EH (cell line): ENCODE results near the gene LRRK2.
"Not testable (repeated sequence)": the region's sequence is repeated elsewhere in the genome, so short reads cannot be mapped to it uniquely, and the experiment has no call there.

Experiments
- DNase-seq: peaks from one replicate; pipeline ENCODE4 v3.0.0-alpha.2; 2015; ENCODE audit warnings: low read depth

LRRK2 gene

DNA sequence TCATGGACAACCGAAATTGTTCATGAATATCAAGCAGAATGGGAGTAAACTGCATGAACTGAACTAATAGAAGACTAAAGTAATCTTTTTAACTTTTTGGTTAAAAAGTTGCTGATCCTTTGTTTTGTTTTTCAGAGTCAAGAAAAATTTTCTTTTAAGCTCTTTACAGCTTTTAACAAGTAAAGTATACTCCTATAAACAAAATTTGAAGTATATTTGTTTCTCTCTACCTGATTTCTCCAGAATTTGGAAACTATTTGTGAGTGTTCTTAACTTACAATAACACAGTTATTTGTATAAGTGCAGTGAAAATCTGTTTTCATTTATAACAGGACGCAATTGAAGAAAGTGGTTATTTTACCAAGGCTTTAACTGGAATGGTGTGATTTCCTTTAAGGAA, 12.2 kb upstream of the LRRK2 start:
- DNase-seq, result no peak

GRCh38 chr12:40215982-40216381, 8.8 kb upstream of the LRRK2 start:
- no peak for DNase-seq

DNA sequence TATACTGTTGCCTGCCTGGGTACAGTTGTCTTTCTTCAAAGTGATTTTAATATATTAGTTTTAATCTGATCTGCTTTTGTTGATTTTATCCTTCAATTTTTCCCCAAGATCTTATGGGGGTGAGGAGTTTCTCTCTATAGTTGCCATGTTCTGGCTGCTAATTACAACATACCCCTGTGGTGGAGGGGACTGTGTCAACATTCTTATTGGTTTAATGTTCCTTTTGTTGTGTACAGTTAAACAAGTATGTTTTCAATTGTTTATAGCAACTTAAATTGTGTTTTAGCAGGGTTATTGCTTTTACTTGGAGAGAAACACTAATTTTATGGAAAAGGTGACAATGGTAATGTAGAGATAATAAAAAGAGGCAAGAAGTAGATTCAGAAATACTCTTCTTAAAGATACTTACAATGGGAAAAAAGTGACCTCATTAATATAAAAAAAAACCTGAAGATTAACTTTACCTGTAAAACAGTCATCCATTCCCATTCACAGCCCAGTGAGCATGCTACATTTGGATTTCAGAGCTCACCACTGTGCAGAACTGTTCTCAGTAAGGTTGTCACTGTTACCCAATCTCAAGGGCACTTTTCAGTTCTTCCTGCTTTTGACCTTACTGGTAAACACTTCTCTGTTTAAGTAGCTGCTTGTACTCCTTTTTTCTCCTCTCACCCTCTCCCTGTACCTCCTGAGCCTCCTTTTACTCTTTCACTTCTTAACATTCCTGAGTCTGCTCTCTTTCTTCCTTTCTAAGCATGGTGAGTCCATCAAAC, 8.1 kb upstream of the LRRK2 start:
- DNase-seq, result no peak

DNA sequence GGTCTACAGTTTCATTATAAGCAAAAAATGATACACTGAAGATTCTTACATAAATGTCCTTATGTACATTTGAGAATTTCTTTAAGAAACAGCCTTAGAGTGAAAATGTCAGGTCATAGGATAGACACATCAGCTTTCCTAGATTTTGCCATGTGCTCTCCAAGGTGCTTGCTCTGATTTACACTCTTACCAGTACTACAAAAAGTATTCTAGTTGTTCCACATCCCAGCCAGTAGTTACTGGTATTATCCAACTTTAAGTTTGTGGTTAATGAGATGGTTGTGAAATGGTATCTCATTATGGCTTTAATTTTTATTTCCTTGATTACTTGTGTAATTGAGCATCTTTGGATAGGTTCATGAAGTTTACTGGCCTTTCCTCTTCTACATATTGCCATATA, 5.0 kb upstream of the LRRK2 start:
- no peak for DNase-seq

DNA sequence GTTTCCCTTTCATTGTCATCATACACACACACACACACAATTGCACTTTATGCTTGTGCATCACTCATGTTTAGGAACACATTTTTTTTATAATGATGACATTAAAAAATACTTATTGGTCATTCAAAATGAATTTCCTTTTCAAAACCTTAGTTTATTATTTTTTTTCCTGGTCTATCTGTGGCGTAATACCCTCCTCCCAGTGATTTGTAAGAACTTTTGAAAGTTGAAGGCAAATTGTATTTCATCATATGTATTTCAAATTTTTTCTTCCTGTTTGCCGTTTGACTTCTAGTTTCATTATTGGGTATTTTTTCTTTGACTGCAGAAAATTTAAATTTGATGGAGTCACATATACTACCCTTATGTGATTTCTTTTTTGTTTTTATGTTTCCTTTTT, 2.5 kb upstream of the LRRK2 start:
- DNase-seq, result peak; percentile 27

DNA sequence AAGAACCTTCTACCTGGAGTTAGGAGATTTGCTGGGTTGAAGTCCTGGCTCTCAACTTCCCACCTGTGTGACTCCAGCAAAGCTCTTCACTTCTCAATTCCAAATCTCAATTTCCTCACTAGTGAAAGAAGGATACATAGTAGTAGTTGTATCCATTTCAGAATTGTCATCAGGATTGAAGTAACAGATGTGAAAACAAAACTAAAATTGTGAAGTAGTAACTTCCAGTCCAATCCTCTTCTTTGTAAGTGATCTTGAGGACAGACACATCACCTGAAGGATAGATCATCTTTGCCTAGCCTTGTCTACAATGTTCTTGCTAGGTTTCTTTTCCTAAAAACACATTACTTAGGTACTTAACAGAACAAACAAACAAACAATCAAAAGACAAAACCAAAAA, 1.2 kb upstream of the LRRK2 start:
- no peak for DNase-seq

GRCh38 chr12:40225337-40225983, 663 bp downstream of the LRRK2 start:
- no peak for DNase-seq

DNA sequence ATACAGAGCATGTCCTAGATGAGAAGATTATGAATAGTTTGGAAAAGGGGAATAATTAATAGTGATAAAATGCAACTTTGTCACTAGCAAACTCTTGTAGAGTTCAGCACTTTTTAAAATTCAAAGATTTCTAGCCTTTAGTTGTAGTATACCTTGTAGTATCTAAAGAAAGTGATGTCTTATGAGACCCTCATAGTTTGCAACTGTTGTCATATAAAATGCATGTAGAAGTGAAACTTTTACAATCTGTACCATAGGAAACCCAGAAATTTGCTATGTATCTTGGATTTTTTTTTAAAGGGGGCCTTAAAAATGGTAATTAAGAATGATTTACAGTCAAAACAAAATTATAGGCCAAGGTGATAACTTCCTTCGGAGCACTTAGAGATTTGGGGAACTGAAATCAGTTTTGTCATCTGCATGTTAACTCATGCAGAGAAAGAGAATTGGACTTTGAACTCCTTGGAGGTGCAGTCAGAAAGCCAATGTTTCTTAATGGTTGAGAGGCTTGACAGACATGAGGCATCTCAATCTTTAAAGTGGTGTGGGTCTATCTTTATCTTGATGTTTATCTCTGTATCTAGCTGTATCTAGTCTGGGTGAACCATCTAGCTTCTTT, 1.3 kb downstream of the LRRK2 start:
- no peak for DNase-seq

DNA sequence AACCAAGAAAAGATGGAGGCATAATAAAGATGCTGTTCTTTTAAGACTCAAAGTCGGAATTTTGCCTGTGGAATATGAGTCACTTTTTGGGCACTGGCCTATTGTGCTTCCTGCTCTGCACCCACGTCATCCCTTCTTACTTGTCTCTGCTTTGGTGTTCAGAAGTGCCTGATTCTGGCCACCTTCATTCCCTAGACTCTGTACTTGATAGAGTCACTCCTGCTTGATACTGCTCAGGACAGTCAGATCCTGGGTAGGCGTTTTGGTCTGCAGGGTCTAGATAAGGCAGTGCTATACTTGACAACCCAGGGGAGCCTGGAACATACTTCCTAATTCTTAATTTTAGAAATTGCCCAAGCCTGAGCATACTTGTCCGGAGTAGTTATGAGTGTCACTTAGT, 1.9 kb downstream of the LRRK2 start:
- DNase-seq, result peak; percentile 80

DNA sequence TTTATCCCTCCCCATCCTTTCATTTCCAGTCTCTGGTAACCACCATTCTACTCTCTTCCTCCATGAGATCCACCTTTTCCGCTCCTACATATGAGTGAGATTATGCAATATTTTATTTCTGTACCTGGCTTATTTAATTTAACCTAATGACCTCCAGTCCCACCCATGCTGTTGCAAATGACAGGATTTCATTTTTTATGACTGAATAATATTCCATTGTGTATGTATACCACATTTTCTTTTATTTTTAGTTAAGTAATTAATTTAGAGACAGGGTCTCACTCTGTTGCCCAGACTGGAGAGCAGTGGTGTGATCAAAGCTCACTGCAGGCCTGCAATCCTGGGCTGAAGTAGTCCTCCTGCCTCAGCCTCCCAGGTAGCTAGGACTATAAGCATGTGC, 2.6 kb downstream of the LRRK2 start:
- no peak for DNase-seq

GRCh38 chr12:40228727-40229126, 3.9 kb downstream of the LRRK2 start:
- no peak for DNase-seq

DNA sequence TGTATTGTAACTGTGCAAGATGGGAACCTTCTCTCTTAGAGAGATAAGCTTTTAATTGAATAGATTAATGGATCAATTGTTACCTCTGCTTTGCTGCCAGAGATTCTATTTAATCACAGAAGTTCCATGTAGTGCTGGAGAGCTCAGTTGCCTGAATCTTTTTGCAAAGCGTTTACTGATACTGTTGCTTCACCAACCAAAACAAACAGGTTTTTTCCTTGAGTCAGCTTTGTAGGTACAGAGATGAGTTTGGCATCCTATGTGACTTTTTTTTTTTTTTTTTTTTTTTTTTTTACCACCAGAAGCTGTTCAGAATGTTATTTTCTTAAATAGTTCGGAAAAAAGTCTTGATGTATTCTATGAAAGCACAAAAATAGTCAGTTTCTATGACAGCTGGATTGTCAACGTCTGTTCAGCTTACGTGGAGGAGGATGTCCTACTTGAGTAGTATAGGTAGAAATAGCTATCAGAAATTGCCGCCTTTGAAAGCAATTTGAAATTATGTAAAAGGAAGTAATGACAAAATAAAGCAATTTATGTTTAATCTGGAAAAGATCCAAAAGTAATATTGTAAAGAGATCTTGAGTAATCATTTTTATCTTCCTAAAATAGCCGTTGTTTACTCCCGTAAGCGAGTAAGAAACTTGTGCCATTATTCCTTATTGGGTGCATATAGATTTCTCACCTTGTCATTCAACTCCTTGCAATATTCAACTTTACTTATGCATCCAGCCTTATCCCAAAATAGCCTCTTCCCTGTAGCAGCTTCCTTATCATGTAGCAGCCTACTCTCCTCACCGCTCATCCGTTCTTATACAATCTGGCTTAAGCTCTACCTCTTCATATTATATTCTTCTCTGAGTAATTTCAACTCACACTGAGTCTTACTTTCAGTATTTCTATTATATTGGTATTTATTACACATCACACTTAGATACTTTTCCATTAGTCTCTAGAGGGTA, 5.2 kb downstream of the LRRK2 start:
- DNase-seq, result no peak

GRCh38 chr12:40232602-40233001, 7.8 kb downstream of the LRRK2 start:
- DNase-seq, result no peak

GRCh38 chr12:40233741-40234367, 9.1 kb downstream of the LRRK2 start:
- no peak for DNase-seq

DNA sequence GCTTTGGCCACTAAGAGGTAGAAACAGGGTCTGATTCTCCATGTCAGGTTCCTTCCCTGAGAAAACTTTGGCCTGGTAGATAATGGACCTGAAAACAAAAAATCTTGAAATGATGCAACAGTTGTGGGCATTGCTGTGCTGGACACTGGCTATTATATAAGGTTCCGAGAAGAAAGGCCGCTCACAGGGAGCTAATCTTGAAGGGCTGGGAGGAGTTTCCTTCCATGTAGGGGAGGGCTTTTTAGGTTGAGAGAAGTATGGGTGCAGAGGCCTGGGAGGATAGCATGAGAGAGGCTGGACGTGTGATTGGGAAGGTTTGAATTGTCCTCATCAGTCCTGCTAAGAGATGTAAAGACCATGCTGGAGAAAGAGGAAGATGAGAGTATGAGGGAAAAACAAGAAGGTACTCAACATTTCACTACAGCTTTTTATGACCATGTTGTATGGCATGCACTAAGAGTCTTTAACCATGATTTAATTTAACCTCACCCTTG, 11.6 kb downstream of the LRRK2 start:
- DNase-seq, result no peak

- no peak for DNase-seq
Measured at GRCh38 chr12:40238266-40238902, 13.6 kb downstream of the LRRK2 start.

- no peak for DNase-seq
Measured at GRCh38 chr12:40238979-40239378, 14.2 kb downstream of the LRRK2 start.

DNA sequence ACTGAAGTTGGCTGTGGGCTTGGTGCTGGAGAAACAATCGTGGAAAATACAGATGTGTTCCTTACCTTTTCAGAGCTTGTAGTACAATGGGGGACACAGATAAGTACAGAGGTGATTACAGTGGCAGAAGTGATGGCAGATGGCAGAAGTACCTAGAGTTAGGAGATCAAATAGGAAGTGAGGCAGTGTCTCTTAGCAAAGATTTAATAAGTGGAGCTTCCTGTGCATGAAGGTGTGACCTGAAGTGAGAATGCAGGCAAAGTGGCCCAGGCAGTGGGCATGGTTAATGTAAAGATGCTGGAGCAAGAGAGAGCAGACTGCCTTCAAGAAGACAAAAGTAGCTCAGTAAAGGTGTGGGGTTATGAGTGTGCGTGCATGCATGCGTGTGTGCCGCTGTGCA, 16.0 kb downstream of the LRRK2 start:
- DNase-seq, result no peak

GRCh38 chr12:40241741-40242140, 16.9 kb downstream of the LRRK2 start:
- no peak for DNase-seq

GRCh38 chr12:40244526-40245156, 19.8 kb downstream of the LRRK2 start:
- not testable (repeated sequence) for DNase-seq

GRCh38 chr12:40248034-40248433, 23.2 kb downstream of the LRRK2 start:
- no peak for DNase-seq
